BLaER1 (cell line): ENCODE data around the gene PDIA2.
"Not testable (repeated sequence)": the region's sequence is repeated elsewhere in the genome, so short reads cannot be mapped to it uniquely, and the experiment has no call there.

Source experiments
- H3K27ac ChIP-seq: shearing (Covaris generic); formaldehyde crosslinking; 2 replicates; pipeline ENCODE4 v1.8.1; 2022
- H3K27me3 ChIP-seq: shearing (Covaris generic); formaldehyde crosslinking; 2 replicates; pipeline ENCODE4 v1.8.1; 2022
- H3K36me3 ChIP-seq: shearing (Covaris generic); formaldehyde crosslinking; 2 replicates; pipeline ENCODE4 v1.8.1; 2022
- H3K4me1 ChIP-seq: shearing (Covaris generic); formaldehyde crosslinking; 2 replicates; pipeline ENCODE4 v1.8.1; 2022
- H3K4me2 ChIP-seq: shearing (Covaris generic); formaldehyde crosslinking; 2 replicates; pipeline ENCODE4 v1.8.1; 2022
- H3K4me3 ChIP-seq: shearing (Covaris generic); formaldehyde crosslinking; 2 replicates; pipeline ENCODE4 v1.8.1; 2022
- H3K9ac ChIP-seq: shearing (Covaris generic); formaldehyde crosslinking; 2 replicates; pipeline ENCODE4 v1.8.1; 2022
- H3K9me3 ChIP-seq: shearing (Covaris generic); formaldehyde crosslinking; 2 replicates; pipeline ENCODE4 v1.8.1; 2022
- H4K20me1 ChIP-seq: shearing (Covaris generic); formaldehyde crosslinking; 2 replicates; pipeline ENCODE4 v1.8.1; 2022
- Cebpa-rat ChIP-seq: shearing (Covaris generic); IDR thresholded peaks from 2 replicates; pipeline ENCODE4 v1.8.1; 2022

Gene PDIA2

GRCh38 chr16:322476-323143 is 39.6 kb downstream of the PDIA2 start:
- H3K4me2 ChIP-seq, result no peak overlapping the region
- no peaks in the 10 kb centered on the region for H3K27me3 ChIP-seq
- H3K4me3 ChIP-seq, result no peak overlapping the region
- no peak overlapping the region for H3K9ac ChIP-seq
- no peak for TF ChIP-seq Cebpa-rat
- peaks cover 38% of the 10 kb centered on the region for H3K36me3 ChIP-seq
- H3K9me3 ChIP-seq, result no peaks in the 10 kb centered on the region
- H3K27ac ChIP-seq, result no peak overlapping the region
- H3K4me1 ChIP-seq, result peaks cover 89% of the 10 kb centered on the region
- H4K20me1 ChIP-seq, result peaks cover 98% of the 10 kb centered on the region

- H3K27me3 ChIP-seq, result no peaks in the 10 kb centered on the region
- H3K4me3 ChIP-seq, result peak overlapping the region; percentile 61
- H3K36me3 ChIP-seq, result peaks cover 23% of the 10 kb centered on the region
- peaks cover 98% of the 10 kb centered on the region for H4K20me1 ChIP-seq
- no peak overlapping the region for H3K27ac ChIP-seq
- no peak for TF ChIP-seq Cebpa-rat
- H3K9me3 ChIP-seq, result no peaks in the 10 kb centered on the region
- H3K4me1 ChIP-seq, result peaks cover 98% of the 10 kb centered on the region
- H3K9ac ChIP-seq, result no peak overlapping the region
- H3K4me2 ChIP-seq, result peak overlapping the region; percentile 98
Observed at GRCh38 chr16:324201-324450, 41.2 kb downstream of the PDIA2 start.

- Histone ChIP-seq H3K27me3 (no peaks in the 10 kb centered on the region), H3K9ac (peak overlapping the region; percentile 67), H3K27ac (peak overlapping the region; percentile 52), H4K20me1 (peaks cover 98% of the 10 kb centered on the region), H3K4me3 (peak overlapping the region; percentile 61), H3K9me3 (no peaks in the 10 kb centered on the region), H3K36me3 (peaks cover 18% of the 10 kb centered on the region; the same call in 1 of the 2 replicates), H3K4me2 (peak overlapping the region; percentile 98), H3K4me1 (peaks cover 98% of the 10 kb centered on the region)
- TF ChIP-seq Cebpa-rat, result no peak
Observed at GRCh38 chr16:324451-325334, 41.7 kb downstream of the PDIA2 start.

- Histone ChIP-seq H4K20me1 (peaks cover 100% of the 10 kb centered on the region), H3K4me3 (peak overlapping the region; percentile 61), H3K4me1 (peaks cover 98% of the 10 kb centered on the region), H3K27ac (peak overlapping the region; percentile 52), H3K9ac (peak overlapping the region; percentile 67; the same call in 1 of the 2 replicates), H3K9me3 (no peaks in the 10 kb centered on the region), H3K36me3 (peaks cover 18% of the 10 kb centered on the region; the same call in 1 of the 2 replicates), H3K4me2 (peak overlapping the region; percentile 98), H3K27me3 (no peaks in the 10 kb centered on the region)
- no peak for TF ChIP-seq Cebpa-rat
Observed at GRCh38 chr16:325375-326145, 42.6 kb downstream of the PDIA2 start.

- Histone ChIP-seq H4K20me1 (peaks cover 100% of the 10 kb centered on the region), H3K9ac (no peak overlapping the region), H3K4me3 (no peak overlapping the region), H3K9me3 (no peaks in the 10 kb centered on the region), H3K36me3 (peaks cover under 1% of the 10 kb centered on the region), H3K27me3 (no peaks in the 10 kb centered on the region), H3K27ac (no peak overlapping the region), H3K4me1 (peaks cover 64% of the 10 kb centered on the region), H3K4me2 (no peak overlapping the region)
- TF ChIP-seq Cebpa-rat, result no peak
Observed at GRCh38 chr16:330741-331140, 47.8 kb downstream of the PDIA2 start.

GRCh38 chr16:331181-331814 is 48.3 kb downstream of the PDIA2 start:
- H3K27ac ChIP-seq, H3K36me3 ChIP-seq, H3K9ac ChIP-seq, H3K4me2 ChIP-seq, H3K4me3 ChIP-seq, H3K27me3 ChIP-seq, H3K9me3 ChIP-seq: not testable (repeated sequence)
- peaks cover 100% of the 10 kb centered on the region for H4K20me1 ChIP-seq
- H3K4me1 ChIP-seq, result peaks cover 62% of the 10 kb centered on the region

- H3K9me3 ChIP-seq, result no peaks in the 10 kb centered on the region
- peaks cover 59% of the 10 kb centered on the region for H3K4me1 ChIP-seq
- H3K4me2 ChIP-seq, result no peak overlapping the region
- H3K36me3 ChIP-seq, result peaks cover 9% of the 10 kb centered on the region
- H4K20me1 ChIP-seq, result peaks cover 100% of the 10 kb centered on the region
- H3K27me3 ChIP-seq, result no peaks in the 10 kb centered on the region
- TF ChIP-seq Cebpa-rat, result no peak
- no peak overlapping the region for H3K9ac ChIP-seq
- H3K4me3 ChIP-seq, result no peak overlapping the region
- H3K27ac ChIP-seq, result no peak overlapping the region
Observed at GRCh38 chr16:333406-334094, 50.6 kb downstream of the PDIA2 start.

- H3K36me3 ChIP-seq, H3K27ac ChIP-seq, H3K4me2 ChIP-seq, H3K4me3 ChIP-seq, H3K9me3 ChIP-seq, H3K27me3 ChIP-seq, H3K9ac ChIP-seq: not testable (repeated sequence)
- H3K4me1 ChIP-seq, result peaks cover 54% of the 10 kb centered on the region
- H4K20me1 ChIP-seq, result peaks cover 100% of the 10 kb centered on the region
Observed at GRCh38 chr16:334164-334832, 51.3 kb downstream of the PDIA2 start.

- Histone ChIP-seq H3K4me1 (peaks cover 54% of the 10 kb centered on the region), H4K20me1 (peaks cover 100% of the 10 kb centered on the region), H3K36me3 (peaks cover 10% of the 10 kb centered on the region)
- H3K4me3 ChIP-seq, H3K27me3 ChIP-seq, H3K9me3 ChIP-seq, H3K9ac ChIP-seq, H3K4me2 ChIP-seq, H3K27ac ChIP-seq: not testable (repeated sequence)
Observed at GRCh38 chr16:334861-335632, 52.1 kb downstream of the PDIA2 start.
